Activated T-helper 1 cell treated with Interleukin-2 at 50 U/mL for 16 hours (primary cell): Measurements from ENCODE around the gene TRIM25.

Source experiments
- DNase-seq: peaks from one replicate; pipeline ENCODE4 v3.0.0-alpha.2; 2020; ENCODE audit warnings: low read depth

TRIM25 gene

DNA sequence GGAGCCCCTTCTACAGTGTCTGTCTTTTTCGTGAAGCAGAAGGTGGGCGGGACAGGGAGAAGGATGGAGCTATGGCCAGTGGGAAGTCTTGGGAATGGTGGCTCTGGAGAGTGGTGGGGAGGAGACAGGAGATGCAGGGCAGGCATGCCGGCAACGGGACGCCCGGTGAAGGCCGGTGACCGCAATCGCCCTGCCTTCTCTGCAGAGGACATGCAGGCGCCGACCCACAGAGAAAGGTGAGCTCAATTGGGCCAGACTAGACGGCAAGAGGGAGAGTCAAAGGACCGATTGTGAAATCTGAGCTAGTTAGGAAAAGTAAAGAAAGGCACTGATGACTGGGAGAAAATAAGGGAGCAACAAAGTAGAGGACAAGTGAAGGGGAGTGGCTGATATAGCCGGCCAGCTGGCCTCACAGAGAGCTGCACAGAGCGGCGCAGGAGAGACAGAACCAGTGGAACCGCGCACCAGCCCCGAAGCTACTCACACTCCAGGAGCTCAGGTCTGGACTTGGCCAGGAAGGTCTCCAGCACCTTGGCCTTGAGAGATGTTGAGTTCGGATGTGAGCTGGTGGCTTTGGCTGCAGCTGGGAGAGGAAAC, 18.9 kb downstream of the TRIM25 start:
- no peak for DNase-seq

DNA sequence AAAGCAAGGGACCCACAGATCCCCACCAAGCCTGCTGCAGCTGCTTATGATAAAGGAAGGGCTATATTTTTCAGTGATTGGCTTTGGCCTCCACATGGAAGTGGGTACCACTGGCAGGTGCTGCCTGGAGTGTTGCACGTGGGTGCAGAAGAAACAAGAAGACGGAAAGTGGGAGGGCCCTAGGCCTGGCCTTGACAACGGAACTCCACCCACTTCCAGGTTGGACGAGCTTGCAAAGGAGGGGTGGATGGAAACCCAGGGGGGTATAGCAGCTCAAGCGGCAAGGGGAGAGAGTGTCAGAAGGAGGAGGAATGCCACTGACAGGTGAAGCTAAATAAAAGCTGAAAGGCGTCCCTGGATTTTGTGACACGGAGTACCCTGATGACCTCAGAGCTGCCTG, 20.3 kb downstream of the TRIM25 start:
- no peak for DNase-seq

DNA sequence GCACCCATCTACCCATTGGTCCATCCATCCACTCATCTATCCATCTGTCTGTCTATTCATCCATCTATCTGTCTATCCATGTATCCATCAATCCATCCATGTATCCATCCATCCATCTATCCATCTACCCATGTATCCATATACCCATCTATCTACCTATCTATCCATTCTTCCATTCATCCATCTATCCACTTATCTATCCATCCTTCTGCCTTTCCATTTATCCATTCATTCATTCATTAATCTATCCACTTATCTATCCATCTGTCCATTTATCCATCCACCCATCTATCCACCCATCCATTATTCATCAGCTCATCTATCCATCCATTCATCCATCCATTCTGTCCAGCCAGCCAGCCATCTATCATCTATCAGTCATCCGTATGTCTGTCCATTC, 21.5 kb downstream of the TRIM25 start:
- no peak for DNase-seq

DNA sequence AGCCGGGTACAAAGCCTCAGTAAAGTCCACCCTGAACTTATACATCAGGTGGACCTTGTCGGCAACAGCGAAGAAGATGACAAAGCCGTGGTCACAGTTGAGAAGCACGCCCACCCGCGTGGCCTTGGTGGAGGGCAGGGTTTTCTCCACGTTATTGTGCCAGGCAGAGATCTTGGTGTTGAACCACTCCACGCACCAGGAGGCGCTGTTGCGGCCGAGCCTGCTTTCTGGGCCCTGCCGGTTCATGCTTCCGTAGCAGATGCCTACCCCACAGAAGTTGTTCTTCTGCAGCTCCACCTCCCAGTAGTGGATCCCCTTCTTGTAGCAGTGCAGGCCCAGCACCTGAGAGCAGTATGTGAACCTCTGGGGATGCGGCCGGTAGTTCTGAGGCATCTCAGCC, 22.1 kb downstream of the TRIM25 start:
- DNase-seq: peak; percentile 22

DNA sequence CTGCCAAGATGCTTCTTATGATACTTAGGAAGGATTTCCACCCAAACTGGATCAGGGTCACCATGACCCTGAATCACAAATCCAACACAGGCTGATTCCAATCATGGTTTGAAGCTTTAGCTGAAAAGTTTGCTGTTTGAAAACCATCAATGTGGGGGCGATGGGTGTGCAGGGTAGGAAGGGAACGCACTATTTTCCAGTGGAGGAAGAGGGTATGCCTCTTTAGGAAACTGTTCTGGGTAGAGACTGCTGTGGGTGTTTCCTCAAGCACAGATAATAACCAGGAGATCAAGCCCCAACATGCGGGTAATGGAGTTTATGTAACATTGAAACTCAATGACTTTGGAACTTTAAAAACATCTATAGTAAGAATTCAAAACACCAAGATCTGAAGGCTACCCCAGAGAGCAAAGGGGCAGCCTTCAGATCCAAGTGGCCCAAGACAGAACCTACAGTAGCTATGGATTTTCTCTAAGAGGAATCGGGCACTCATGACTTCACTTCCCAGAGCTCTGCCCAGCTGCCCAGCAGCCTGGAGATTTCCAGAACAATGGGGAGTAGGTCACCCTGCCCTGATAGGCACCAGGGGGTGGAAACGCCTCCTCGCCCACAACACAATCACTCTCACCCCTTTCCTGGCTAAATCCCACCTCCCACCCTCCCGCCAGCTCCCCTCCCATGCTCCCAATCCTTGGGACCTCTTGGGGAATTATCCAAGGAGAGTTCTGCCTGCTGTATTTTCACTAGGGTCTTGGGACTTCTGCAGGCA, 22.8 kb downstream of the TRIM25 start:
- no peak for DNase-seq

DNA sequence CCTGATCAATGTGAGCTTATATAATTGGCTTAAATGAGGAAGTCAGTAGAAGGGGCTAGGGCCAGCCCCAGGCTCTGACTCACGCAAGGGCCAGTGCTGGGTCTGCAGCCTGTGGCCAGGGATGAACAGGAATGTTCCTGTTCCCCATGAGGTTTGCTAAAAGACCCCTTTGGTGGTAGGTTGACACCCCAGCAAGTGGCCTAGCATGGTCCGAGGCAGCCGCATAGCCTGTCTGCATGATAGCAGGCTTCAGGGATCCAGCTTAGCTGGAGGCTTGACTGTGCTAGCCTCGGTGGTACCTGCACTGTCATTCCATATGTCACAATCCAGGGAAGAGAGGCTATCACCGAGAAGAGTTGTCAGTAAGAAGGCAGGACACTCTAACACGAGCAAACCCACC, 23.5 kb downstream of the TRIM25 start:
- DNase-seq: no peak

DNA sequence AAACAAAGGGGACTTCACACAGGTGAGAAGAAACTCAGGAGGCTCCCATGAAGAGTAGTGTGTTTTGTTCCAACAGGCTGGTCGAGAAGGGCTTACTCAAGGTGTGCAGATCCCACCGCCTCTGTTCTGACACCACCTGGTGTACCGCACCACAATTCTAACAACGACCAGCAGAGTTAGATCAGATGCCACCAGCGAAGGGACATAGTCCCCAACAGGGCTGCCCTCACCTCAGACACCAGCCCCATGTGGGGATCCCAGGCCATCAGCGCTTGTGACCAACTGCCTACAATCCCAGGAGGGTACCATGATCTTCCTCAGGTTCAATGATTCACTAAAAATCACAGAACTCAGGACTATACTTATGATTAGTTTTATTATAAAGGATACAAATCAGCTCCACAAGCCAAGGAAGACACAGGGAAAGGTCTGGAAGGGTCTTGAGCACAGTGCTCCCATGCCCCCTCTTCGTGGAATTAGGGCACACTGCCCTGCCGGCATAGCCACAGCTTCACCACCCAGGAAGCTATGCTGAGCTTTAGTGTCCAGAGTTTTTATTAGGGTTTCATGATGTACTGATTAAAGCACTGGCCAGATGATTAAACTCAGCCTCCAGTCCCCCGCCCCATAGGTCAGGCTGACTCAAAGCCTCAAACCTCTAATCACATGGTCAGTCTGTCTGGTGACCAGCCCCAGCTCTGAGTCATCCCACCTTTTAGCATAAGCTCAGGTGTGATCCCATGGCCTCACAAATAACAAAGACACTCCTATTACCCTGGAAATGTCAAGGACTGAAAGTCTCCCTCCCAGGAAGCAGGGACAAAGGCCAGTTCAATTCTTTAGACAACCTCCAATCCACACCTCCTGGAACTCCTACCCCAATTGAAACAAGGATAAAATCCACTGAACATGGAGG, 26.0 kb downstream of the TRIM25 start:
- no peak for DNase-seq

DNA sequence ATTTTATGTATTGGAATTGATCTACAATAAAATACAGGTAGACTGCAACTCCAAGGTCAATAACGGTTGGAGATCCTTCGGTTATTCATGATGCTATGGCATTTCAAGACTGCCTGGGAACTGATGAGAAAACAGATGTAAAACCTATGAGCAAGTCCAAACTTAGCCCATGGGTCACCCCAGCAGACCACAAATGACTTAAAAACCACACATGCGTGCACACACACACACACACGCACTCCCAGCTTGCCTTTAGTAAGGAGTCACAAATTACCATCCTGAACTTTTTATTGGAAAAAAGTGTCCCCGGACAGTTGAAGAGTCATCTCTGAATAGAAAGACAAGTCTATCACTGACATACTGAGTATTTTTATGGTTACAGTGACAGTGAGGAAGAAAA, 26.7 kb downstream of the TRIM25 start:
- DNase-seq: no peak

DNA sequence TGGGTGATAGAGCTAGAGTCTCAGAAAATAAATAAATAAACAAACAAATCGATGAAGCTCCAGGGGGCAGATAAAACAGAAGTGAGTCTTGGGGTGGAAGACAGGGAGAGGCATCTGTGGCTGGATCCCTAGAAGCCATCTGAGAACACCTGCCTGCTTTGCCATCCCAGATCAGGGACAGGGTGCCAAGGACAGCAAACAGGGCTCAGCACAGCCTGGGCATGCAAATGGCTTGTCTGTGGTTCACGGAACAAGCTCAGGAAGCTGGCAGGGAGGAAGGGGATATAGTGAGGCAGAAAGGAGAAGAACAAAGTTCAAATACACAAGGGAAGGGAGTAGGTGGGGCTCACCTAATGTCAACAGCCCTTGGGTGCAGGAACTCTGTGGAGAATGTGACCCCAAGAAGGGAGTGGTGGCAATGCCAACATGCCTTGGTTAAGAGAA, 27.5 kb downstream of the TRIM25 start:
- no peak for DNase-seq

DNA sequence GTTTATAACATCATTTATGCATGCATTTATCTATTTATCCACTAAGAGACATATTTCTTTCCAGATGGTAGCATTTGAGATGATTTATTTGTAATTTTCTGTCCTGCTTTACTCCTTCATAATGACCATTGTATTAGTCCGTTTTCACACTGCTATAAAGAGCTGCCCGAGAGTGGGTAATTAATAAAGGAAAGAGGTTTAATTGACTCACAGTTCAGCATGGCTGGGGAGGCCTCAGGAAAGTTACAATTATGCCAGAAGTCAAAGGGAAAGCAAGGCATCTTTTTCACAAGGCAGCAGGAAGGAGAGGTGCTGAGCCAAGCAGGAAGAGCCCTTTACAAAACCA, 28.6 kb downstream of the TRIM25 start:
- DNase-seq: no peak

DNA sequence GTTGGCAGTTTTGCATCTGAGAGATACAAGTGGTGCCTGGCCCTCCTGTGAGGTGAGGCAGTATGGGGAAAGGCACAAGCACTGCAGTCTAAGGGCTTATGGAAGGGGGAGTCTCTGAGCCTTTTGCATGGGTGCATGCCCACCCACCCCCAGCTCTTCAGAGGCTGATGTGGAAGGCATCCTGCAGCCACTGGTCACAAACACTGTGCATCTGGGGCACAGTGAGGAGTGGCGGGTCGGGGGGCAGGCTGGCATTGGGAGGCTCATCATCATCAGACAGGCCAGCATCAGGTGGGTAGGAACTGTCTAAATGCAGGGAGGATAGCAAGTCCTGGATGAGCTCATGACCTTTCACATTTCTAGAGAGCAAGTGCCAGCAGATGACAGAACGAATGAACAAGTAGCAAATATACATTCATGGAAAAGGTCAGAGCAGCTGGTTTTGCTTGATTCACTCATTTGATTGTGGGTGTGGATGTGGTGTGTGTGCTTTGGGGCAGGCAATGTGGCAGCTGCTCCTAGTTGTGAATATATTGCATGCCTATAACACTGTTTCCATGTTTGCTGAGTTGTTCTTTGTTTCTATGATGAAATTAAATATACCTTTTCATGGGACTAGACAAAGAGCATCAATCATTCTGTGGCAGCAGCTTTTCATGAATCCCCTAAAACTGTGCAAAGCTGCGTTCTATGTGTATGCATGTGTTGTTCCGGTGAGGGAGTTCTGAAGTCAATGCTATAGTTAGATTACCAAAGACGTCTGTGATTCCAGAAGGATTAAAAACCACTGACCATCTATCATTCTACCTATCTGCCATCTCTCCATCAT, 29.2 kb downstream of the TRIM25 start:
- no peak for DNase-seq

DNA sequence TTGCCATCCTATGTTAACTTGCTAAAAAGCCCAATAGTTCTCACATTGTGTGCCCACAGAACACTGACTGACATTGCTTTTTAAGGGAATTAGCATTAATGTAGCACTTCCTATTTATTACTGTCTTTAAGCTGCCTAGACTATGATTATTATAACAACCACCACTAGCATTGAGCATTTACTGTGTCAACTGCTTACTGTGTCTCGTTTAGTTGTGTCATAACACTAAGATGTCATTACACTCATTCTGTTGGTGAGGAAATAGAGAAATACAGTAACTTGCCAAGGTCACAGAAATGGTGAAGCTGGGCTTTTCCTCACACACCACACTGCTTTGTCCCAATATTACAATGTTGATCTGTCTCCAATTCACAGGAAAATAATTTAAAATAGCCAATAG, 30.2 kb downstream of the TRIM25 start:
- no peak for DNase-seq

DNA sequence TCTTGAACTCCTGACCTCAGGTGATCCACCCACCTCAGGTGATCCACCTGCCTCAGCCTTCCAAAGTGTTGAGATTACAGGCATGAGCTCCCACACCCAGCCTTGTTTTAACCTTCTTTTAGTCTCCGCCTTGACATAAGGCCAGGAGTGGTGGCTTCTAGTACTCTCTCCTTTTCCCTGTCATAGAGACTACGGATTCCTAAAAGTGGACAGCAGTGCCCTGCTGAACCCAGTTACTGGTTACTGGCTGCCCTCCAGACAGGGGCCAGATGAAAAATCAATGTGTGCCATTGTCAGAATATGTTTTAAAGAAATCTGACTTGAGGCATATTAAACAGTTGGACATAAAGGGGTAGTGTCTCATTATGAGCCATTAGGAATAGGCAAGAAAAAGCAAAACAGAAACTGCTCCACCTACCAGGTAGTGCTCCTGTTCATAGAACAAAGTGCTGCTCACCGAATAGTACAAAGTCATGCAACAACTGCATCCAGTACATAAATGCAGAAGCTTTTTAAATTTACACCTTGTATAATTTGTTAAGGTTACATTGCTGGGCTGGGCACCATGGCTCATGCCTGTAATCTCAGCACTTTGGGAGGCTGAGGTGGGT, 32.1 kb downstream of the TRIM25 start:
- no peak for DNase-seq

DNA sequence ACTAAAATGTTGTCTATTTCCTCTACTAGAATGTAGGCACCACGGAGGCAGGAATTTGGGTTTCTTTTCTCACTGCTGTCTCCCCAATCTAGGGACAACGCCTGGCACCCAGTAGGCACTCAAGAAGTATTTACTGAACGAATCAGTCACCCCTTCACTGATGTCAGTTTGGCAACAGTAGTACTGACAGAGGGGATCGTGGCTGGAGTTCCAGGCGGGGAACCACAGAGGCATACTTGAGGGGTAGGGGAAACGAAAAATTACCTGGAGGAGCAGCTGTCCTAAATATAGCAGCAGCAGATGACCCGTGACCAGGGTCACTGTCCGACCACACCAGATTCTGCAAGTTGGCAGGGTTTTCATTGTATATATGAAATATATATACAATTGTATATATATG, 33.3 kb downstream of the TRIM25 start:
- no peak for DNase-seq

DNA sequence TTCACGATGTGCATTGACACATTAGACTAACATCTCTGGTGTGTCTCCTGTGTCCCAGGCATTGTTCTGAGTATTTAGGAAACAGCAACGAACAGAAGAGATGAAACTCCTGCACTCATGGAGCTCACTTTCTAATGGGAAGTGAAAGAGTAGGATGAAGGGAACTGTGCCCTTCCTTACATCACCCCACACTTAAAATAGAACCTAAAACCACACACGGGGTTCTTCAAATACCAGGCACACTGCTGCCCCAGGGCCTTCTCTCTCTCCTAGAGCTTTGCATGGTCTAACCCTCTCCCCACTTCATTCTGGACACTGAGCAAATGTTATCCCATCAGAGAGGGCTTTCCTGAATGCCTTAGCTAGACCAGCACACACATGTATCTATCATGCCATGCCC, 33.7 kb downstream of the TRIM25 start:
- DNase-seq: no peak

DNA sequence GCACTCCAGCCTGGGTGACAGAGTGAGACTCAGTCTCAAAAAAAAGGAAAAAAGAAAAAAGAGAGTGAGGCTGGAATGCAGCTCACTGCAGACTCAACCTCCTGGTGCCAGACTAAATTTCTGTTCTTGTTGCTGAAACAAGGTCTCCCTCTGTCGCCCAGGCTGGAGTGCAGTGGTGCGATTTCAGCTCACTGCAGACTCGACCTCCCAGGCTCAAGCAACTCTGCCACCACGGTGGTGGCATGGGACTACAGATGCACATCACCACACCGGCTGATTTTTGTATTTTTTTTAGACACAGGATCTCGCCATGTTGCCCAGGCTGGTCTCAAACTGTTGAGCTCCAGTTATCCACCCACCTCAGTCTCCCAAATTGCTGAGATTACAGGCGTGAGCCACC, 34.6 kb downstream of the TRIM25 start:
- DNase-seq: no peak

DNA sequence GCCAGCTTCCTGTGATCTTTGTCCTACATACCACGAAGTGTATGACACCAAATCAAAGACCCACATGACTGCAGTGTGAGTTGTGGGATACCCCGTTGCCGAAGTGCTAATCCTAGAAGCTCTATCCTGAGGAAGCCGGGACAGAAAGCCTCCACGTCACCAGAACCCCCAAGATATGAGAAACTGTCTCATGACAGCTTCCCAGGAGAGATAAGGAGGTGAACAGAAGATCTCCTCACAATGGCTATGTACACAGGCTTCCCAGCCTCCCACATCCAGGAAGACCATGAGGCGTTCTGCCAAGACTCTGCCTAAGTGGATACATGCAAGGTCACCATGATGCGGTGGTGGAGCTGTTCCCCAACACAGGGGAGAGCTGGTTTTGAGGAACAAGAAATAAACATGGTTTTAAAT, 37.1 kb downstream of the TRIM25 start:
- DNase-seq: no peak

DNA sequence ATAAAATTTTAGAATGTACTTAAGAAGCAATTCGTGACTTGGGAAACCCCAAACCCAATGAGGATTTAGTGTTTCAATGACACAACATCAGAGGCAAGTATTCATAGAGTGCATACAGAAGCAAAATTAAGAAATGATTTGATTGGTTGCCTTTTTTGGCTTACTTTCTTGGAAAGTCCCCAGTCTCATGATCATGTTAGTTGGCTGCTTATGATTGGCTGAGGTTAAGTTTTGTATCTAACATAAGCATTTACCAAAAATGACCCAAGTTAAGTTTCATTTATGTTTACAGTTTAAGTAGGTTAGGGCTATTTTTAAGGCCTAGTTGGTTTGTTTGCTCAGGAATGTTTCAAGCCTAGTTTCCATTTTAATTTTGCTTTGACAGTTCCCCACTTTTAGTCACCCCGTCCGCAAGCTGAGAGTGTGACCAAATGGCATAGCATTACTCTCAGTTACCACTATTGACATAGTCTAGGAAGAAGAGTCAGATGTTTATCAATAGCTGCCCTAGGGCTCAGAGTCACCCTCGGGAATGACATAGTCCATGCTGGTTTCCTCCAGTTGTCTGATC, 43.7 kb downstream of the TRIM25 start:
- DNase-seq: no peak

DNA sequence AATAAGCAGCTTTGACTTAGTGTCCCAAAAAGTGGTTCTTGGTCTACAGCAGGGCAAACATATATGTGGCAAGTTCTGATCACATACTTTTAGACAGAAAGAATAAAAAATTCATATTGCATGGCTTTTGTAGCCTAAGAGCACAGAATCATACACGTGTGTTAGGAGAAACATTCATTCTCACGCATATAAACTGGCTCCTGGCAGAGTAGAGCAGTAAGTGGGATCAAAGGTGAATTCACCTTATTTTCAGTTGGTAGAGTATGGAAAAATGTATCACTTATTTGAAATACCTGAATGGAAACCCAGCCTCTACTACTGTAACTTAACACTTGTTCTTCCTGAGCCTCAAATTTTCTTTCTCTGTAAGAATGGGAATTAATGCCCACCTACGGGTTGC, 45.1 kb downstream of the TRIM25 start:
- DNase-seq: no peak

DNA sequence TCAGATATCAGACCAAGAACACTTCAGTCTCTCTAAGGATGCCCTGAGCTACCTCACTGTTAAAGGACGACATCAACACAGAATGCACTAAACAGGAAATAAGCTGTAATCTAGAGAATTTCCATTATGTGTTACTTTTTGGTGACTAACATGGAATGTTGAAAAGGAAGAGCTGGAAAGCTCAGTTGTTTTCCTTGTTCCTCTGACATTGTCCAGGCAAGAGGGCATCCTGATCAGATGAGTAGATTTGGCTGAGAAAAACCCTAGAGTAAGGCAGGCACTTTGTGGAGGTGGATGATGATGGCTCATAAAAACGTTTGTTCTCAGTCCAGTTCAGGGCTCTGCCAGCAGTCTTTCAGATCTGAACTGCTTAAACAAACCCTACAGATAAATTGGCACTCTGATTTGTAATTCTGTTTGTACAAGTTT, 45.9 kb downstream of the TRIM25 start:
- no peak for DNase-seq

DNA sequence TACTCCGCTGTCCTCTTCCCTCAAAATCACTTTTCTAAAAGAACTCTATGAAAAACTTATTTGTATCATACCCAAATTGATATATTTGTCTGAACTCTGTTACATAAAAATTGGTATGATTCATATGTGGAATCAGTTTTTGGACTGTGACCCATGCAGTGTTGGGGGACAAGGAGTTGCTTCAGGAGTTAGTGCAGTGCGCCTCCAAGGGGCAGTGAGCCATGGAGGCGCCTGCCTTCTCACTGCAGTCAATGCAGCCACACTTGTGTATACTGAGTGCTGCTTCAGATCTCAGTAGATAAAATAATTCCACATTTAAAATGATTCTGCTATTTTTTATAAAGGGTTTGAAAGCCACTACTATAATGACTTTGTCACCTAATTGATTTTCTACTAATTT, 47.4 kb downstream of the TRIM25 start:
- no peak for DNase-seq
